Measurements from ENCODE around the gene DYRK3. TPM values are rescaled to one million over a fixed set of nuclear protein-coding genes. Genes with fewer than 3 reads are reported as not detected.

The DYRK3 gene
- total and polyA plus RNA-seq, 2 of the 13 experiments (the other 11 are each of a cell fraction or from before 2014, with no cell fraction given), result 0.48 to 2.8 TPM

- TF ChIP-seq ZNF710 (CRISPR knock-in tag; IDR thresholded peaks at IDR 0.05; ENCODE audit: borderline replicate concordance) (peak; percentile 79; the same call in 1 of the 2 replicates), ZNF362 (CRISPR knock-in tag; IDR thresholded peaks at IDR 0.05; ENCODE audit: borderline replicate concordance) (peak; percentile 19; the same call in 1 of the 2 replicates), ZNF549 (CRISPR knock-in tag; IDR thresholded peaks at IDR 0.05) (no peak), TOE1 (CRISPR knock-in tag; IDR thresholded peaks at IDR 0.05) (no peak), ZGPAT (CRISPR knock-in tag; IDR thresholded peaks at IDR 0.05) (peak; percentile 59), TEAD3 (CRISPR knock-in tag; optimal IDR thresholded peaks at IDR 0.05; ENCODE audit: borderline replicate concordance) (peak; percentile 42), MBD4 (IDR thresholded peaks at IDR 0.05; ENCODE audit: borderline replicate concordance, low read length) (no peak), PHF20 (CRISPR knock-in tag; IDR thresholded peaks at IDR 0.05) (no peak; the same call in 1 of the 2 replicates), HMG20B (CRISPR knock-in tag; conservative IDR thresholded peaks at IDR 0.05) (no peak), POGZ (CRISPR knock-in tag; IDR thresholded peaks at IDR 0.05) (no peak; the same call in 1 of the 2 replicates), ZNF251 (CRISPR knock-in tag; IDR thresholded peaks at IDR 0.05) (peak; percentile 56; the same call in 1 of the 2 replicates), SIN3A (IDR thresholded peaks at IDR 0.05; ENCODE audit: borderline replicate concordance, low read depth, low read length) (peak; percentile 80; the same call in 1 of the 2 replicates), ZNF460 (CRISPR knock-in tag; IDR thresholded peaks at IDR 0.05; ENCODE audit: borderline replicate concordance) (no peak), KLF6 (CRISPR knock-in tag; IDR thresholded peaks at IDR 0.05) (peak; percentile 81; the same call in 1 of the 2 replicates), ZC3H13 (CRISPR knock-in tag; IDR thresholded peaks at IDR 0.05) (no peak), NCOA5 (CRISPR knock-in tag; IDR thresholded peaks at IDR 0.05) (no peak), ZNF879 (CRISPR knock-in tag; IDR thresholded peaks at IDR 0.05) (peak; percentile 71; the same call in 1 of the 2 replicates), ZNF142 (CRISPR knock-in tag; IDR thresholded peaks at IDR 0.05) (no peak)
Observed at GRCh38 chr1:206635080-206635977, at the start of gene DYRK3 (continued).
